Measurements from ENCODE around the gene INCENP.

GRCh38 chr11:62082292-62082657 is 41.5 kb upstream of the INCENP start:
- TF ChIP-seq CTCF (IDR thresholded peaks at IDR 0.05): no peak
- no peak for TF ChIP-seq POLR2A (IDR thresholded peaks at IDR 0.05)
- no peak for TF ChIP-seq EP300 (IDR thresholded peaks at IDR 0.05)
